DND-41 (cell line): Measurements from ENCODE around the gene ITGAV.

Experiments used
- EZH2 ChIP-seq: IDR thresholded peaks from 3 replicates; pipeline ENCODE4 v1.6.1; 2012; ENCODE audit warnings: borderline replicate concordance, low read depth, mild to moderate bottlenecking, moderate library complexity, low read length, inconsistent platforms; ENCODE audit not compliant: severe bottlenecking
- TF ChIP-seq, protein P1 (sequence below): IDR thresholded peaks from 2 replicates; pipeline ENCODE4 v1.5.1; 2012; ENCODE audit warnings: borderline replicate concordance, low read length, moderate library complexity, mild to moderate bottlenecking; ENCODE audit not compliant: poor library complexity, severe bottlenecking; ENCODE audit errors: extremely low read depth

DNA sequence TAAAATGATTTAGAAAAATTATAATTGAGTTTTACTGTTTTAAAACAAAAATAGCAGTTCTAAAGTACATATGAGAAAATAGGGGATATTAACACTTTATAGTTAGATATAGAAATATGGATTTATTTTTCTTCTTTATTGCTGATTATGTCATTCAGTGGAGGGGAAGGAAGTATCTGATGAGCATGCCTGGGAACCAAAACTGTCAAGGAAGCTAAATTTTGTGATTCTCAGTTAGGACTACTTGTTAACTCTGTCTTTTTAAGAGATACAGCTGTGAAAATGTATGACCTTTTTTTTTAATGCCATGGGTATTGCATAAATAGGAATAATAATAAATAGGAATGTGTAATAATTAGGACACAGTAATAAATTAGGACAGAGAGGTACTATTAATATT lies 44.8 kb downstream of the ITGAV start:
- TF ChIP-seq, protein P1, sequence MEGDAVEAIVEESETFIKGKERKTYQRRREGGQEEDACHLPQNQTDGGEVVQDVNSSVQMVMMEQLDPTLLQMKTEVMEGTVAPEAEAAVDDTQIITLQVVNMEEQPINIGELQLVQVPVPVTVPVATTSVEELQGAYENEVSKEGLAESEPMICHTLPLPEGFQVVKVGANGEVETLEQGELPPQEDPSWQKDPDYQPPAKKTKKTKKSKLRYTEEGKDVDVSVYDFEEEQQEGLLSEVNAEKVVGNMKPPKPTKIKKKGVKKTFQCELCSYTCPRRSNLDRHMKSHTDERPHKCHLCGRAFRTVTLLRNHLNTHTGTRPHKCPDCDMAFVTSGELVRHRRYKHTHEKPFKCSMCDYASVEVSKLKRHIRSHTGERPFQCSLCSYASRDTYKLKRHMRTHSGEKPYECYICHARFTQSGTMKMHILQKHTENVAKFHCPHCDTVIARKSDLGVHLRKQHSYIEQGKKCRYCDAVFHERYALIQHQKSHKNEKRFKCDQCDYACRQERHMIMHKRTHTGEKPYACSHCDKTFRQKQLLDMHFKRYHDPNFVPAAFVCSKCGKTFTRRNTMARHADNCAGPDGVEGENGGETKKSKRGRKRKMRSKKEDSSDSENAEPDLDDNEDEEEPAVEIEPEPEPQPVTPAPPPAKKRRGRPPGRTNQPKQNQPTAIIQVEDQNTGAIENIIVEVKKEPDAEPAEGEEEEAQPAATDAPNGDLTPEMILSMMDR = no peak
- no peak for TF ChIP-seq EZH2
